GM21526 (cell line): ENCODE data around the gene SEC16A.

ENCODE experiments used
- ATAC-seq: cut with Tn5 transposase; IDR thresholded peaks from one replicate; pipeline ENCODE4 v1.9.1; 2021; ENCODE audit warnings: moderate library complexity; ENCODE audit not compliant: unreplicated experiment, low FRiP score

The SEC16A gene

GRCh38 chr9:136404801-136405136 lies 78.1 kb downstream of the SEC16A start:
- no peak for ATAC-seq

- ATAC-seq, result no peak
Observed at GRCh38 chr9:136403915-136404800, 78.7 kb downstream of the SEC16A start.

- ATAC-seq, result no peak
Observed at GRCh38 chr9:136403538-136403914, 79.3 kb downstream of the SEC16A start.

GRCh38 chr9:136402067-136402466 lies 80.8 kb downstream of the SEC16A start:
- ATAC-seq, result no peak

GRCh38 chr9:136401173-136401922 lies 81.5 kb downstream of the SEC16A start:
- no peak for ATAC-seq

GRCh38 chr9:136400038-136400834 lies 82.6 kb downstream of the SEC16A start, which contains the start of gene SNAPC4:
TSS of gene SNAPC4 (minus strand) at chr9:136400170. CDS start at chr9:136398428, 1,742 bp downstream.
- ATAC-seq, result peak; percentile 66

GRCh38 chr9:136399176-136400037 lies 83.4 kb downstream of the SEC16A start:
- no peak for ATAC-seq

GRCh38 chr9:136398286-136398685 lies 84.6 kb downstream of the SEC16A start:
- ATAC-seq, result no peak

- ATAC-seq, result no peak
Observed at GRCh38 chr9:136397643-136398042, 85.2 kb downstream of the SEC16A start.

- no peak for ATAC-seq
Observed at GRCh38 chr9:136396219-136396515, 86.7 kb downstream of the SEC16A start.

GRCh38 chr9:136395345-136396218 lies 87.3 kb downstream of the SEC16A start:
- no peak for ATAC-seq

GRCh38 chr9:136395020-136395340 lies 87.9 kb downstream of the SEC16A start:
- ATAC-seq, result no peak

GRCh38 chr9:136394312-136395019 lies 88.4 kb downstream of the SEC16A start:
- no peak for ATAC-seq

- no peak for ATAC-seq
Observed at GRCh38 chr9:136393531-136393930, 89.3 kb downstream of the SEC16A start.

GRCh38 chr9:136392538-136393449 lies 90.0 kb downstream of the SEC16A start:
- no peak for ATAC-seq

GRCh38 chr9:136391737-136392537 lies 90.9 kb downstream of the SEC16A start:
- no peak for ATAC-seq
